ENCODE data around the gene ZMAT5.

ZMAT5 gene

DNA sequence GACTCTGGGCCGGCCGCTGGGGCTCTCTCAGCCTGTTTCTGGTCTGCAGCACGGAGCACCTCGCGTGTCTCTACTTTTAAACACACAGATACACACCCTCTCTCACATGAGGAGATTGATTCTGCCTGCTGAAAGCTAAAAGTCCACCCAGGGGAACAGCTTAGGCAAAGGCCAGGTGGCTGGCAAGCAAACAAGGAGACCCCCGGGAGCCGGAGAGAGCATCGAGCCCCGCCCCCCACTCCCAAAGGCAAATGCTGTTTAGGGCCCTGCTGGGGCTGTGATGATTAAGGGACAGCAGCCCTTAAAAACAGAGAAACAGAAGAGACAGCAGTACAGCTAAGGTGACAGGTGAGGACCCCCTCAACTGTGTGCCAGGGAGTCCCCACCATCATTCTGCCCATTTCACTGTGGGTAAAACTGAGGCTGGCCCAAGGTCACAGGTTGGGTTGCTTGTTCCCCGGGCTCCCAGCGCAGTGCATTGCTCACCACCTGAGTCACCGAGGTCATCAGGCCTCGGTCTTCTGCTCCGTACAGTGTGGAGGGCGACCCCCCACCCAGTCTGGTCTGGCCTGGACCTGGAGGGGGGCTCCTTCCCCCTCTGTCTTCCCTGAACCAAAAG, 40.2 kb downstream of the ZMAT5 start:
- no peak for DNase-seq

DNA sequence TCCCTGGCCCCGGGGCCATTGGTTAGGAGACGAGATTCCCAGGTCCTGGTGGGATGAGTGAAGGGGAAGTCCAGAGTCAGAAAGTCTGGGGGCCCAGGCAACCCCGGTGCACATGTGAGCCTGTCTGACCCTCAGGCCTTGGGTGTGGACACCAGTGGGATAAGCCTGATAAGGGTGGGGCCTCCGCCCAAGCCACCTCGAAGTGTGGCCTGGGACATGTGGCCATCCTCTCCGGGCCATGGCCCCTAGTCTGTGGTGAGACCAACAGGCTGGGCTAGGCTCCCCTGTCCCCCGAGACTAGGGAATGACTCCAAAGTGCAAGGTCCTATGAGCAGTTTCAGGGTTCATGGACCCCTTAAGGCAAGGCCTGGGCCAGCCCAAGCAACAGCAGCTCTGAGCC, 40.7 kb downstream of the ZMAT5 start:
- no peak for DNase-seq

- no peak for DNase-seq
Observed at GRCh38 chr22:29724843-29725242, 42.0 kb downstream of the ZMAT5 start.

DNA sequence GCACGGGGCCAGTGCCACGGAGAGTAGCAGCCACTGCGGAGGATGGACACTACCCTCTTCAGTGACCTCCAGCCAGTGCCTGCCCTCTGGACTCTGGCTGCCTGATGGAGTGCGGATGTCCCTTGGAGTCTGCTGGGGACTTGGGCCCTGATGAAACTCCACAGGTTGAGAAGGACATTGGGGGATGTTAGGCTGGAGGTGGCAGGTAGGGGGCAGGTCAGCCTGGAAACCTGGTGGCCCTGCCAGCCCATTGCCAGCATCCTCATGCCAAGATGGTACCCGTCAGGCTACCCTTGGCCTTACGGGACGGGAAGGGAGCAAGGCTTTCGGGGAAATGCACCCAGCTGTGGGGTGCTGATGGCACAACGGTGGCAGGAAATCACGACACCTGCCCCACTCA, 43.0 kb downstream of the ZMAT5 start:
- no peak for DNase-seq

DNA sequence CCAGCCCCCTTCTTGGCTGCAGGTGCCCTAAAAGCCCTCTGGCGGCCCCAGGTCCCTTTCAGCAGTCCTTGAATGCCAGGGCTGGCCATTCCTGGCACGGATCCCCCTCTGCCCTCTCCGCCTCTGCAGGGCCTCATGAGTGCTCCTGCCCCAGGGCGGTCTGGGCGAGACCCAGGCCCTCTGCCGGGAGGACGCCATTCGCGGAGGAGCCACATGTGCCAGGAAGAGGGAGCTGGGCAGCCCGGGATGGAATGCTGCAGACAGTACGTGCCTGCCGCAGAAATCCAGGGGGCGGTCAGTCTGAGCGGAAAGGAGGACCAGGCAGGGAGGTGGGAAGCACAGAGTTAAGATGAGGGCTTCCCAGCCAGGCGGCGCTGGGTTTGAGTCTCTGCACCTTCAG, 44.2 kb downstream of the ZMAT5 start:
- DNase-seq = no peak

GRCh38 chr22:29722151-29722550, 44.7 kb downstream of the ZMAT5 start:
- no peak for DNase-seq

- no peak for DNase-seq
Observed at GRCh38 chr22:29720811-29721323, 45.9 kb downstream of the ZMAT5 start.

DNA sequence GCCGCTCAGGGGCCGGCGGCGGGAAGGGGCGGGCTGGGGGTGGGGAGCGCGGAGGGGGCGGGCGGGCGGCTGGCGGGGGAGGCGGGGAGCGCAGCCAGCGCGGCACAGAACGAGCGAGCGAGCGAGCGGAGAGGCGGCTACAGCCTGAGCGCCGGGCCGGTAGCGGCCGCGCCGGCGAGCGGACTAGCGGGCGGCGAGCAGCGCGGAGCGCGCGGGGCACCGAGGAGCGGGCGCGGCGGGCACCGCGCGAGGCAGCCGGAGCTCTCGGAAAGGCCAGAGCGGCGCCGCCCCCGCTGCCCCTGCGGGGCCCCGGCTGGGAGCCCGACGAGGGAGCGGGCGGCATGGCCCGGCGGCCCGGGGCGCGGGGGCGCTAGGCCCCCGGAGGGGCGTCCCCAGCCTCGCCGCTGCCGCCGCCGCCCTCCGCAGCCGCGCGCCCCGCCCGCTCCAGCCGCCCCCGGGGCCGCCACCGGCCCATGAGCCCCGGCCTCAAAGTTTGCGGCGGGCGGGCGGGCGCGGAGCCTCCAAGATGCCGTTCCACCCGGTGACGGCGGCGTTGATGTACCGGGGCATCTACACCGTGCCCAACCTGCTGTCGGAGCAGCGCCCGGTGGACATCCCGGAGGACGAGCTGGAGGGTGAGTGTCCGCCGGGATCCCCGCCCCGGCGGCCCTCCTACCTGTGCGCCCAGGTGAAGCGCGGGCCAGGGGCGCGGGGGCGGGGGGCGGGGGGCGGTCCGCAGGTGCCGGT, 46.7 kb downstream of the ZMAT5 start, which contains the start of gene CABP7:
Gene CABP7 (plus strand): TSS at position 105 of the 747 bp plus-strand sequence. CDS start 422 bp downstream, at position 527.
- DNase-seq = no peak

DNA sequence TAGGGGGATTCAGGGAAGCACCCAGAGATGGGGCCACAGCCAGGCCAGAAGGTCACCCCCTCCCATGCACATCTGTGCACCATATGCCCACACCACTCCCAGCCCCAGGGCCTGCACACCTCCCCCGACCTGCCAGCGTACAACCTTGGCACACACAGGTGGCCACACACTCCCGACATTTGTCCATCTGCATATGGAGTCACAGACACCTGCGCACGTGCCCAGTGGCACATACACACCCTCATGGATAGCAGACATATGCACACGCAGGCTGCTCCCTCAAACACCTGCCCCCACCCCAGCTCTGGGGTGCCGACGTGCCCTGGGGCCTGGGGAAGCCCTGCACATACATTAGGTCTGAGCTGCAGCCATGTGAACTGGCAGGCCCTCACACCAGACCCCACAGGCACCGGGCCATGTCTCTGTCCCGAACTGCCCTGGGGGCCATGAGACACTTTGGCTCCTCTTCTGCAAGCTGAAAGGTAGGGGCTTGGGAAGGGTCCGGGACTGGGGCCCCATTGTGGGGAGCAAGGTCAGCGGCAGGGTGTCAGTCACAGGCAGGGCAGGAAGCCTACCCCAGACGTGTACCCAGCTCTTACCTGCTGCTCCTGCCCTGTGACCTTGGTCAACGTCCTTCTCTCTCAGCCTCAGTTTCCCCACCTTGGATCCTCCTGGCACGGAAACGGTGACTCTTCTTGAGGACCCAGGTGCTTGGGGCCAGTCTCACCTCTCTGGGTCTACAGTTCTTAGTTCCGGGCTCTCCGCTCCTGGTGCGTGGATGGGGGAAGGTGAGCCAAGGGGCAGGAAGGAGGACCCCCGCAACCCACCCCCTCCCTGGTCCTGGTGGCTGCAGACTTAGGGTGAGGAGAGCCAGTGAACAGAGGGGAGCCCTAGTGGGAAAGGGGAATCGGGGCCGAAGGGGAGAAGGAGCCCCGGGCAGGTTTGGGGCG, 47.6 kb downstream of the ZMAT5 start:
- no peak for DNase-seq

DNA sequence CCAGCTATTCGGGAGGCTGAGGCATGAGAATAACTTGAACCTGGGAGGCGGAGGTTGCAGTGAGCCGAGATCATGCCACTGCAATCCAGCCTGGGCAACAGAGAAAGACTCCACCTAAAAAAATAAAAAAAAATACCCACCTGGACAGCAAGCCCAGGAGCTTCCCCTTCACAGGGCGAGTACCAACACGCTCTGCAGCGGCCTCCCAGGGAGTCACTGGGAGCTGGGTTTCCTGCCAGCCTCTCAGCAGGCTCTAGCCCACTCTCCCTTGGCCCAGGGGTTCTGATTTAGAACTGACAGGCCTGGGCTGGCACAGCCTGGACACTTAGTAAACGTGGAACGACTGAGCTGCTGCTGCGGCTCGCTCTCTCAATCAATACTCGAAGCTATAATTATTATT, 49.0 kb downstream of the ZMAT5 start:
- DNase-seq = no peak

GRCh38 chr22:29716814-29717545, 49.8 kb downstream of the ZMAT5 start:
- peak; percentile 32 to 40 for DNase-seq

- no peak for DNase-seq
Observed at GRCh38 chr22:29715705-29716104, 51.1 kb downstream of the ZMAT5 start.

DNA sequence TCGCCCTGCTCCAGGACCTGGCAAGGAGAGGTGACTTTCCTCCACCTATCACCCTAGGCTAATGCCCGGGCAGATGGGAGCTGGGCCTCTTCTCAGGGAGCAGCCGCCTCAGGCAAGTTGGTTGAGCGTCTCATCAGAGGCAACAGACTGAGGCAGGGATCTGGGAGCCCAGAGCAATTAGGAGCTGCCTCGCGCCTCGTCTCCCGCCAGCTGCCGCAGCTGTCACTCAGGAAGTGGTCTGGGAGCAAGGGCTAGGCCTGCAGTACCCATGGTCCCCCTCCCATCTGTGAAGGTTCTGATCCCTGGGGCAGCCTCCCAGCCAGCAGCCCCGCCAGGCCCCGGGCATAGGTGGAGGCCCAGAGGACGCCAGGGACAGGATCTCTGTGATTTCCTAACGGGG, 51.6 kb downstream of the ZMAT5 start:
- no peak for DNase-seq

- DNase-seq = no peak
Observed at GRCh38 chr22:29713156-29713727, 53.6 kb downstream of the ZMAT5 start.

DNA sequence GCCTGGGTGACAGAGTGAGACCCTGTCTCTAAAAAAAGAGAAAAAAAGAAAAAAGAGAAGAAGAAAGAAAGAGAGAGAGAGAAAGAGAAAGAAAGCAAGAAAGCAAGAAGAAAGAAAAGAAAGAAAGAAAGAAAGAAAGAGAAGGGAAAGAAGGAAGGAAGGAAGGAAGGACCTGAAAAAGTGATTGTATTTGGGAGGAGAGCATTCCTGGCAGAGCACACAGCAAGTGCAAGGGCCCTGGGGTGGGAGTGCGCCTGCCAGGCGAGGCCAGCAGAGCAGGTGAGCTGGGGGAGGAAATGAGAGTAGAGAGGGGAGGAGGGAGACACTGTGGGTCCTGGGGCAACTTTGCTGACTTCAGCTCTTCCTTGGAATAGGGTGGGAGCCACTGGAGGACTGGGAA, 54.7 kb downstream of the ZMAT5 start:
- no peak for DNase-seq

DNA sequence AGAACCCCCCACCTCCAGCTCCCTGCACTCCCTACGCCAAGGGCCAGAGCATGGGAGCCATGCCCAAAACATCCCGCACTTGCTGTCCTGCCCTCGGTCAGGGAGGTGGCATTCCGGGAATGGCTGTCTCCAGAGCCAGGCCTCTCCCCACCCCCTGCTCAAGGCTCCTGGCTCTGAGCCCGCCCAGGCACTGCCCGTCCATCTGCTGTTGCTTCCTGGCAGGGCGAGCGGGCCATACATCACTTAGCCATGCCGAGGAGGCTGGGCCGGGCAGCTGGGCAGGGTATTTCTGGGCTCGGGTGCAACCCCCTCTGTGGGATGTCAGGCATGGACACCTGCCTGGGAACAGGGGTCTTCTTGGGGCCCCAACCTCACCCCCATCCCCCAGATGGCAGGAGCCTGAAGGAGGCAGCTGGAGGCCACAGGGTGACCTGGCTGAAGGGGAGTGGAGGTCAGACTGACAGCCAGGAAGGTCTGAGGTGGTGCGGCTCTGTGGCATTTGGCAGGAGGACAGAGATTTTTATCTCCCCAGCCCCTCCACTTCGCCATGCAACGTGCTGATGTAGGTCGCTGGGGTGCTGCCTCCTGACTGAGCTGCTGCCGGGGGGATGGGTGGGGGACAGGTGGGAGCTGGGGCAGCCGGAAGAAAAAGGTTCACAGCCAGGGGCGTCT, 55.7 kb downstream of the ZMAT5 start:
- DNase-seq = no peak

GRCh38 chr22:29710193-29710592, 56.6 kb downstream of the ZMAT5 start:
- no peak for DNase-seq

GRCh38 chr22:29707471-29707870, 59.3 kb downstream of the ZMAT5 start:
- no peak for DNase-seq

- no peak for DNase-seq
Observed at GRCh38 chr22:29707010-29707409, 59.8 kb downstream of the ZMAT5 start.

DNA sequence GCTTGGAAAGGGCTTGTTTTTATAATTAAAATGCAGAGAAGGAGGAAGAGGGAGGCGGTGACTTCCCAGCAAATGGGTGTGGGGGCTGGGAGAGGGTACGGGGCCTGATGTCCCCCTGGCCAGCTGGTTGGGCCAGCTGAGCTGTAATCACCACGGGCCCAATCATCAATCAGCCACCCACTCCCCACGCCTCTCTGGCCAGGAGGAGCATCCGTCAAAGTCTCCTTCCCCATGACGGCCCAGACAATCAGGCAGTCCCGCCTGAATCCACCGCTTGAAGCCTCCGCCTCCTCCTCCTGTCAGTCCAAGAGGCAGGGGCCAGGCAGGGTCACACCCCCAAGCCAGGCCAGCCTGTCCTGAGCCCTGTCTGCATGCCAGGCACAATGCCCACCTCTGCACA, 60.3 kb downstream of the ZMAT5 start:
- no peak for DNase-seq

GRCh38 chr22:29705651-29706050, 61.2 kb downstream of the ZMAT5 start:
- DNase-seq = no peak

Data from AML-193 (cell line).